ENCODE results near the gene ZNF672. TPM values are rescaled to one million over a fixed set of nuclear protein-coding genes. Genes with fewer than 3 reads are reported as not detected.
"Not testable (repeated sequence)": the region's sequence is repeated elsewhere in the genome, so short reads cannot be mapped to it uniquely, and the experiment has no call there.

ZNF672 gene
- total RNA-seq, 1 donor from 2014 or later, result 36.1 TPM

DNA sequence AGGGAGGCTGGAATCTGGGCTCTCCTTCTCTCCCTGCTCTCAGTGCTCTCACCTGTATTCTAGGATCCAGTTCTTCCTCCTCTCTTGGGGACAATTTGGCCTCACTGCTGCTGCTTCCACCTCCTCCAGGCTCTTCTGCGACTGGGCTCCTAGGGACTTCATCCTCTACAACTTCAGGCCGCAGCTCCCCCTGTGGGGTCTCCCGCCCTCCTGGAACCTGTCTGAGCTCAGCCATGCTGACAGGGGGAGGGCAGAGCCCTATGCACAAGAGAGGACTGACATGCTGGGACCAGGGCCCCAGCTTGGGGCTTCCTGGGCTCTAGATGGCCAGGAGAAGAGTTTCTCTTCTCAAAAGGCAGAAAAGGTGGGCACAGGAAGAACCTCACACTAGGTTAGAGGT lies 13.3 kb upstream of the ZNF672 start:
- Mint-ChIP-seq H3K27ac (peak overlapping the region; percentile 99), H3K36me3 (peaks cover 5% of the 10 kb centered on the region), H3K4me1 (peaks cover 34% of the 10 kb centered on the region), H3K9me3 (no peaks in the 10 kb centered on the region), H3K27me3 (ENCODE audit: low read depth) (no peaks in the 10 kb centered on the region), H3K4me3 (peak overlapping the region; percentile 99)
- DNase-seq (ENCODE audit: low spot score in 2 of 2, unreplicated experiment in 2 of 2), result no peak
- TF ChIP-seq CTCF (IDR thresholded peaks at IDR 0.05; ENCODE audit: unreplicated experiment), result no peak

DNA sequence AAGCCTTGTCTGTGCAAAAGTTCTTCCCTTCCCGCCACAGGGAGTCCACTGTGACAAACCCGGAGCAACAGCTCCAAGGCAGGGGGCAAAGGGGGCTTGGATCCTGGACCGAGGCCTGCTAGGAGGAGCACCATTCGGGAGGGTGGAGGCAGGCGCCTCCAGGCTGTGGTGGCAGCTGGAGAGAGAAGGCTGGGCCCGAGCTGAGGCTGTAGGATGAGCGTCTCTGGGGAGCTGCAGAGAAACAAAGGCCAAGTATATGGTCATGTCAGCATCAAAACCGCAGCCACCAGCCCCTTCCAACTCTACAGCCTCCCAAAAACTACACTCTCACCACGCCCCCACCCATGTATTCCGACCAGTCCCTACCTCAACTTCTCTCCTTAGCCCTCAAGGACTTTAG lies 12.9 kb upstream of the ZNF672 start:
- Mint-ChIP-seq H3K36me3 (peaks cover 5% of the 10 kb centered on the region), H3K4me3 (peak overlapping the region; percentile 99), H3K9me3 (no peaks in the 10 kb centered on the region), H3K27me3 (ENCODE audit: low read depth) (no peaks in the 10 kb centered on the region), H3K4me1 (peaks cover 34% of the 10 kb centered on the region), H3K27ac (peak overlapping the region; percentile 99)
- TF ChIP-seq CTCF (IDR thresholded peaks at IDR 0.05; ENCODE audit: unreplicated experiment), result no peak
- DNase-seq (ENCODE audit: low spot score in 2 of 2, unreplicated experiment in 2 of 2), result no peak

GRCh38 chr1:248825573-248825908 lies 12.5 kb upstream of the ZNF672 start:
- Mint-ChIP-seq H3K36me3 (peaks cover 5% of the 10 kb centered on the region), H3K9me3 (no peaks in the 10 kb centered on the region), H3K4me1 (peaks cover 34% of the 10 kb centered on the region), H3K4me3 (peak overlapping the region; percentile 99), H3K27me3 (ENCODE audit: low read depth) (no peaks in the 10 kb centered on the region), H3K27ac (peak overlapping the region; percentile 99)
- no peak for DNase-seq (ENCODE audit: low spot score in 2 of 2, unreplicated experiment in 2 of 2)
- TF ChIP-seq CTCF (IDR thresholded peaks at IDR 0.05; ENCODE audit: unreplicated experiment), result no peak

DNA sequence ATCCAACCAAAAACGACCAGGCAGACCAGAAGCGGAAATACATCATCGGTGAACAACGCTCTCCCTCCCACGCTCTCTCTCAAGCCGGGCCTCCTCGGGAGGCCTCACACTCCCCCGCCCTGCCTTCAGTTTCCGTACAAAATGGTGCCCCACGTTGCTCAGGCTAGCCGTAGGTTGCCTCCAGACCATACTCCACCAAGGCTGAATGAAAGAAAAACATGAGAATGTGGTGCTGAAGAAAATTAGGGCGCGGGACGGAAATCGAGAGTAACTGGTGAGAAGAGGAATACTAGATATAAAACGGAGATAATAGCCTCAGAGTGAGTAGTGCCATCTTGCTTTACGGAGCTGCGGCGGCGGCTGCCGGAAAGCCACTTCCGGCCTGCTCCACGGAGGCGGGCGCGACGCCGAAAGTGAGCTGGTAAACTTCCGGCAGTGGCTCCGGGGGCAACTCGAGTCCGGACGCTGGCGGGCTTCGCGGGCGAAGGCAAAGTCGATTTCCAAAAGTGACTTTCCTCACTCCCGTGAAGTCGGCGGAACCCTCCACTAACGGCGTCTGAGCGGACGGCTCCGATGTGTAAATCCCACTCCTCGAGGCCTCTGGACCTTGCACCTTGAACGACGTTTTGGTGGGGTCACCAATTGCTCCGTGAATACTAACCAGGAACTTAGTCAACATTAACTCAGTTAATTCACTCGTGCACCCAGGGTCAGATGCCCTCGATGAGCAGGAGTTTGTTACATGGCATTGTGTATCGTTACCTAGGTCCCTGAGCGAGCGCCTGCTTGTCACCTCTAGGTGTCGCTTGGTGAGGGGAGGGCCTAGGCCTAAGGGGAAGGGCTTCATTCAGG lies 11.9 kb upstream of the ZNF672 start, which contains the start of gene SH3BP5L:
Gene SH3BP5L, minus strand, starts transcription at position 7 of the 852 bp plus-strand sequence. CDS start 980 bp downstream, outside the sequence.
- Mint-ChIP-seq H3K36me3 (peaks cover 5% of the 10 kb centered on the region), H3K4me3 (peak within 1 kb of the TSS; percentile 99), H3K27ac (peak within 1 kb of the TSS; percentile 99), H3K4me1 (peaks cover 34% of the 10 kb centered on the region), H3K9me3 (no peaks in the 10 kb centered on the region), H3K27me3 (ENCODE audit: low read depth) (peaks cover 2% of the 10 kb centered on the region)
- TF ChIP-seq CTCF (IDR thresholded peaks at IDR 0.05; ENCODE audit: unreplicated experiment), result no peak
- peak; percentile 72 to 86 for DNase-seq (ENCODE audit: low spot score in 2 of 2, unreplicated experiment in 2 of 2)

- Mint-ChIP-seq H3K36me3 (peaks cover 5% of the 10 kb centered on the region), H3K4me3 (no peak overlapping the region), H3K27me3 (ENCODE audit: low read depth) (peaks cover 12% of the 10 kb centered on the region), H3K9me3 (no peaks in the 10 kb centered on the region), H3K27ac (no peak overlapping the region), H3K4me1 (peaks cover 24% of the 10 kb centered on the region)
- no peak for TF ChIP-seq CTCF (IDR thresholded peaks at IDR 0.05; ENCODE audit: unreplicated experiment)
- no peak for DNase-seq (ENCODE audit: low spot score in 2 of 2, unreplicated experiment in 2 of 2)
Measured at GRCh38 chr1:248828845-248829244, 9.2 kb upstream of the ZNF672 start.

- H3K4me3 Mint-ChIP-seq; DNase-seq (ENCODE audit: low spot score in 2 of 2, unreplicated experiment in 2 of 2); H3K4me1 Mint-ChIP-seq; H3K36me3 Mint-ChIP-seq; H3K9me3 Mint-ChIP-seq; H3K27ac Mint-ChIP-seq: not testable (repeated sequence)
- H3K27me3 Mint-ChIP-seq (ENCODE audit: low read depth), result peaks cover 14% of the 10 kb centered on the region
Measured at GRCh38 chr1:248830718-248831017, 7.4 kb upstream of the ZNF672 start.

Data from mesothelial cell of epicardium (in vitro differentiated cells).